IMR-90 (cell line): ENCODE data around the gene TMEM131. TPM values are rescaled to one million over a fixed set of nuclear protein-coding genes. Genes with fewer than 3 reads are reported as not detected.

ENCODE experiments used
- ATAC-seq: fragments of 200-7000 bp; cut with Tn5 transposase; 2 replicates; pipeline ENCODE4 v1.9.1; 2020; ENCODE audit warnings: low read depth, mild to moderate bottlenecking, moderate library complexity
- BruUV-seq: library from RNA; stranded (reverse); fragments of 400-500 nt; replicated peaks from 2 replicates; lab custom pipeline; 2021; lab: Mats Ljungman, UMichigan
- CTCF ChIA-PET: fragments of 300-600 bp; formaldehyde crosslinking; extraction: SDS; loops from one replicate; lab custom pipeline; 2021; ENCODE audit warnings: antibody characterized with exemption; lab: Yijun Ruan, JAX
- POLR2A ChIA-PET: fragments of 300-600 bp; sonication (Branson Sonifier 250); formaldehyde crosslinking; loops from one replicate; lab custom pipeline; 2022; ENCODE audit warnings: antibody characterized with exemption; ENCODE audit not compliant: unreplicated experiment; lab: Charles Lee
- DNase-seq: peaks from one replicate; pipeline ENCODE4 v3.0.0; 2013
- H2AFZ ChIP-seq: replicated peaks from 2 replicates; pipeline ENCODE3; 2013; ENCODE audit warnings: low read length, mild to moderate bottlenecking; ENCODE audit not compliant: poor library complexity
- H2AK5ac ChIP-seq: 2 replicates; pipeline ENCODE4 v1.6.1; 2013; ENCODE audit warnings: low read depth, low read length, inconsistent platforms
- H2AK9ac ChIP-seq: replicated peaks from 2 replicates; pipeline ENCODE3; 2013; ENCODE audit warnings: mild to moderate bottlenecking, low read depth, low read length, moderate library complexity; ENCODE audit not compliant: poor library complexity
- H2BK120ac ChIP-seq: 2 replicates; pipeline ENCODE4 v1.6.1; 2013; ENCODE audit warnings: low read depth, low read length, inconsistent platforms
- H2BK15ac ChIP-seq: 3 replicates; pipeline ENCODE4 v1.6.1; 2013; ENCODE audit warnings: low read depth, low read length, inconsistent platforms
- H2BK20ac ChIP-seq: 2 replicates; pipeline ENCODE4 v1.6.1; 2013; ENCODE audit warnings: low read depth, mild to moderate bottlenecking, inconsistent platforms, low read length, moderate library complexity
- H2BK5ac ChIP-seq: 2 replicates; pipeline ENCODE4 v1.6.1; 2013; ENCODE audit warnings: mild to moderate bottlenecking, low read depth, low read length, inconsistent platforms; ENCODE audit not compliant: poor library complexity, severe bottlenecking
- H3K14ac ChIP-seq: replicated peaks from 2 replicates; pipeline ENCODE4 v1.6.1; 2013; ENCODE audit warnings: low read depth, low read length, inconsistent platforms
- H3K18ac ChIP-seq: 2 replicates; pipeline ENCODE4 v1.6.1; 2013; ENCODE audit warnings: low read depth, low read length, control low read depth
- H3K23ac ChIP-seq: 2 replicates; pipeline ENCODE4 v1.6.1; 2013; ENCODE audit warnings: low read depth, low read length, inconsistent platforms
- H3K27ac ChIP-seq: 2 replicates; pipeline ENCODE4 v1.5.1; 2013; ENCODE audit warnings: mild to moderate bottlenecking, control low read depth, low read length; ENCODE audit not compliant: insufficient read depth
- H3K27me3 ChIP-seq: 2 replicates; pipeline ENCODE4 v1.6.1; 2013; ENCODE audit warnings: low read length; ENCODE audit not compliant: control insufficient read depth, insufficient read depth
- H3K36me3 ChIP-seq: 2 replicates; pipeline ENCODE4 v1.6.1; 2013; ENCODE audit warnings: low read length, mixed read lengths; ENCODE audit not compliant: control insufficient read depth, insufficient read depth
- H3K4ac ChIP-seq: 2 replicates; pipeline ENCODE4 v1.6.1; 2013; ENCODE audit warnings: low read depth, low read length, inconsistent platforms
- H3K4me1 ChIP-seq: 2 replicates; pipeline ENCODE4 v1.6.1; 2013; ENCODE audit warnings: low read length, mixed read lengths; ENCODE audit not compliant: control insufficient read depth, insufficient read depth
- H3K4me2 ChIP-seq: 2 replicates; pipeline ENCODE4 v1.6.1; 2013; ENCODE audit warnings: low read depth, mild to moderate bottlenecking, control low read depth, low read length, moderate library complexity
- H3K4me3 ChIP-seq: 2 replicates; pipeline ENCODE4 v1.5.1; 2013; ENCODE audit warnings: low read depth, mild to moderate bottlenecking, control low read depth, low read length, moderate library complexity; ENCODE audit not compliant: insufficient read depth
- H3K56ac ChIP-seq: 2 replicates; pipeline ENCODE4 v1.6.1; 2013; ENCODE audit warnings: low read length, inconsistent platforms; ENCODE audit not compliant: insufficient read depth; ENCODE audit errors: extremely low read depth
- H3K79me1 ChIP-seq, 2 experiments: 2 replicates each; pipeline ENCODE4 v1.6.1; 2013; ENCODE audit warnings: low read length in 2 of 2, inconsistent platforms in 1 of 2, low read depth in 1 of 2
- H3K9ac ChIP-seq: 2 replicates; pipeline ENCODE4 v1.6.1; 2013; ENCODE audit warnings: low read depth, low read length, control low read depth
- H3K9me1 ChIP-seq: 2 replicates; pipeline ENCODE4 v1.6.1; 2013; ENCODE audit warnings: low read length, inconsistent platforms; ENCODE audit not compliant: insufficient read depth
- H3K9me3 ChIP-seq: 2 replicates; pipeline ENCODE4 v1.6.1; 2013; ENCODE audit warnings: low read length; ENCODE audit not compliant: control insufficient read depth, insufficient read depth
- H4K20me1 ChIP-seq: 2 replicates; pipeline ENCODE4 v1.6.1; 2013; ENCODE audit warnings: low read length, inconsistent platforms; ENCODE audit not compliant: insufficient read depth
- H4K5ac ChIP-seq: 2 replicates; pipeline ENCODE4 v1.6.1; 2013; ENCODE audit warnings: mild to moderate bottlenecking, low read depth, low read length, control low read depth
- H4K8ac ChIP-seq, 2 experiments: 2 replicates each; pipeline ENCODE4 v1.6.1; 2013; ENCODE audit warnings: low read depth in 2 of 2, low read length in 2 of 2, control low read depth in 1 of 2, inconsistent platforms in 1 of 2
- H4K91ac ChIP-seq: 2 replicates; pipeline ENCODE4 v1.6.1; 2013; ENCODE audit warnings: low read depth, low read length, inconsistent platforms; ENCODE audit not compliant: insufficient read depth
- BHLHE40 ChIP-seq: fragments of 150-350 bp; IDR thresholded peaks from 2 replicates; pipeline ENCODE4 v1.6.1; 2016; ENCODE audit warnings: mild to moderate bottlenecking, low read depth, low read length
- ELK1 ChIP-seq: fragments of 150-350 bp; IDR thresholded peaks from 2 replicates; pipeline ENCODE4 v1.6.1; 2016; ENCODE audit warnings: low read depth, mild to moderate bottlenecking, low read length, moderate library complexity, borderline replicate concordance
- MAZ ChIP-seq: IDR thresholded peaks from 2 replicates; pipeline ENCODE4 v1.6.1; 2012; ENCODE audit warnings: low read depth, mild to moderate bottlenecking, low read length, improper control_type of control experiment, moderate library complexity, borderline replicate concordance
- RAD21 ChIP-seq: IDR thresholded peaks from 2 replicates; pipeline ENCODE4 v1.6.1; 2012; ENCODE audit warnings: low read length, improper control_type of control experiment
- RCOR1 ChIP-seq: IDR thresholded peaks from 2 replicates; pipeline ENCODE4 v1.6.1; 2012; ENCODE audit warnings: mild to moderate bottlenecking, low read length, improper control_type of control experiment; ENCODE audit not compliant: insufficient replicate concordance
- WGBS, 2 experiments: methylation state at CpG; one replicate each; pipeline versions ENCODE4 v1.1.5 to v1.1.7; 2013; ENCODE audit warnings: missing lambda C conversion rate in 2 of 2; ENCODE audit not compliant: insufficient read length in 1 of 2; ENCODE audit errors: extremely low coverage in 2 of 2; 5-methylcytosine and 5-hydroxymethylcytosine counted together
- dilution Hi-C: fragments of 300-500 bp; cut with HindIII; formaldehyde crosslinking; loops from one replicate; pipeline ENCODE4 v1.14.3; 2018; ENCODE audit warnings: low sequenced_read_pairs; ENCODE audit not compliant: unreplicated experiment
- in situ Hi-C: fragments of 300-500 bp; cut with MboI; formaldehyde crosslinking; loops from 3 replicates; pipeline ENCODE4 v1.14.3; 2019; ENCODE audit warnings: low sequenced_read_pairs, inconsistent platforms, mixed read lengths
- intact Hi-C: fragments of 100-400 bp; cut with micrococcal nuclease; formaldehyde crosslinking; loops from 2 replicates; pipeline ENCODE4 v1.10.0; 2022
- polyA plus RNA-seq, 3 experiments: library from polyadenylated mRNA; depleted of rRNA; stranded (reverse); fragments of >200 nt; gene quantifications; 2 replicates each; pipeline ENCODE4 v1.2.3, GENCODE V29; 2012; ENCODE audit warnings: low replicate concordance in 1 of 3
- total RNA-seq: library from RNA; depleted of rRNA; stranded (reverse); fragments of >200 nt; gene quantifications from 2 replicates; pipeline ENCODE4 v1.2.3, GENCODE V29; 2012
- TF ChIP-seq, protein P1 (sequence below): conservative IDR thresholded peaks from 2 replicates; pipeline ENCODE4 v1.5.1; 2012; ENCODE audit warnings: mild to moderate bottlenecking, low read depth, low read length, improper control_type of control experiment

The TMEM131 gene
- total and polyA plus RNA-seq, 2 of the 4 experiments (the other 2 are of a cell fraction): 13.3 to 14.0 TPM

DNA sequence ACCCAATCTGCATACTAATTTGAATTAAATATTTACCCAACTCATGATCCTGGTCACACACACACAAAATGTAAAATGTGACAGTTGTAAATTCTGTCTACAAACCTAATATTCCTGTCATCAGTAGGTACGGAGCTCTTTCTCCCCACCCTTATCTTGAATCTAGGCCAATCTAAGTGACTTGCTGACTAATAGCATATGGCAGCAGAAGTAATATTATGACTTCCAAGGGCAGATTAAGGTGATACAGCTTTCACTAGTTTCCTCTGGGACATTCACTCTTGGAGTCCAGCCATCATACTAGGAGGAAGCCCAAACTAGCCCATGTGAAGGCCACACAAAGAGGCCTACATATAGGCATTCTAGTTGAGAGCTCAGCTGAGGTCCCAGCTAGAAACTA, 89.4 kb downstream of the TMEM131 start:
- no peaks in the 10 kb centered on the region for H3K27me3 ChIP-seq
- H4K5ac ChIP-seq: no peak overlapping the region
- no peak overlapping the region for H4K91ac ChIP-seq
- H2AK9ac ChIP-seq: no peak overlapping the region
- no peak overlapping the region for H2BK20ac ChIP-seq
- no peak overlapping the region for H2BK5ac ChIP-seq
- ATAC-seq (no peak), DNase-seq (no peak)
- no peak overlapping the region for H3K4me2 ChIP-seq
- H3K27ac ChIP-seq: no peak overlapping the region
- H3K56ac ChIP-seq: no peak overlapping the region
- no peak overlapping the region for H3K4ac ChIP-seq
- no peaks in the 10 kb centered on the region; the same call in 1 of the 2 replicates for H4K20me1 ChIP-seq
- H3K79me1 ChIP-seq: peaks cover 20 to 43% of the 10 kb centered on the region in 2 experiments
- CTCF ChIA-PET: no interaction called here
- H3K14ac ChIP-seq: no peak overlapping the region
- H3K4me1 ChIP-seq: peaks cover 1% of the 10 kb centered on the region; the same call in 1 of the 2 replicates
- intact Hi-C loops: no loop called here
- no peak overlapping the region for H3K9ac ChIP-seq
- H3K36me3 ChIP-seq: peaks cover 7% of the 10 kb centered on the region
- H2BK15ac ChIP-seq: no peak overlapping the region
- dilution Hi-C loops: no loop called here
- no peak overlapping the region for H3K18ac ChIP-seq
- BruUV-seq: no TSS peak
- H3K23ac ChIP-seq: no peak overlapping the region
- H2AK5ac ChIP-seq: no peak overlapping the region
- no peak overlapping the region for H3K4me3 ChIP-seq
- TF ChIP-seq MAZ (no peak), ELK1 (no peak), RCOR1 (no peak), BHLHE40 (no peak), RAD21 (no peak)
- TF ChIP-seq, protein P1, sequence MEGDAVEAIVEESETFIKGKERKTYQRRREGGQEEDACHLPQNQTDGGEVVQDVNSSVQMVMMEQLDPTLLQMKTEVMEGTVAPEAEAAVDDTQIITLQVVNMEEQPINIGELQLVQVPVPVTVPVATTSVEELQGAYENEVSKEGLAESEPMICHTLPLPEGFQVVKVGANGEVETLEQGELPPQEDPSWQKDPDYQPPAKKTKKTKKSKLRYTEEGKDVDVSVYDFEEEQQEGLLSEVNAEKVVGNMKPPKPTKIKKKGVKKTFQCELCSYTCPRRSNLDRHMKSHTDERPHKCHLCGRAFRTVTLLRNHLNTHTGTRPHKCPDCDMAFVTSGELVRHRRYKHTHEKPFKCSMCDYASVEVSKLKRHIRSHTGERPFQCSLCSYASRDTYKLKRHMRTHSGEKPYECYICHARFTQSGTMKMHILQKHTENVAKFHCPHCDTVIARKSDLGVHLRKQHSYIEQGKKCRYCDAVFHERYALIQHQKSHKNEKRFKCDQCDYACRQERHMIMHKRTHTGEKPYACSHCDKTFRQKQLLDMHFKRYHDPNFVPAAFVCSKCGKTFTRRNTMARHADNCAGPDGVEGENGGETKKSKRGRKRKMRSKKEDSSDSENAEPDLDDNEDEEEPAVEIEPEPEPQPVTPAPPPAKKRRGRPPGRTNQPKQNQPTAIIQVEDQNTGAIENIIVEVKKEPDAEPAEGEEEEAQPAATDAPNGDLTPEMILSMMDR: no peak
- no peak overlapping the region for H2AFZ ChIP-seq
- H3K9me1 ChIP-seq: no peaks in the 10 kb centered on the region
- H2BK120ac ChIP-seq: no peak overlapping the region
- in situ Hi-C loops: no loop called here
- POLR2A ChIA-PET: no interaction called here
- peaks cover 2% of the 10 kb centered on the region; the same call in 1 of the 2 replicates for H3K9me3 ChIP-seq
- H4K8ac ChIP-seq: no peak overlapping the region
- WGBS, 2 experiments: no CpG with 5 or more reads among the region's 1 CpG
